Fibroblast of the conjunctiva (primary cell): Measurements from ENCODE around the gene MBD5.
"Not testable (repeated sequence)": the region's sequence is repeated elsewhere in the genome, so short reads cannot be mapped to it uniquely, and the experiment has no call there.

Experiments
- DNase-seq: peaks from one replicate; pipeline ENCODE4 v3.0.0-alpha.2; 2010; ENCODE audit warnings: low read depth

The MBD5 gene

GRCh38 chr2:148524519-148524919 lies 503.6 kb downstream of the MBD5 start:
- no peak for DNase-seq

- DNase-seq = no peak
Observed at GRCh38 chr2:148525130-148525529, 504.2 kb downstream of the MBD5 start.

GRCh38 chr2:148526509-148527346 lies 505.8 kb downstream of the MBD5 start:
- no peak for DNase-seq

- no peak for DNase-seq
Observed at GRCh38 chr2:148527488-148528340, 506.8 kb downstream of the MBD5 start.

GRCh38 chr2:148528356-148529064 lies 507.6 kb downstream of the MBD5 start:
- no peak for DNase-seq

- DNase-seq = no peak
Observed at GRCh38 chr2:148529745-148530144, 508.9 kb downstream of the MBD5 start.

GRCh38 chr2:148530350-148530749 lies 509.5 kb downstream of the MBD5 start:
- no peak for DNase-seq

GRCh38 chr2:148531235-148531634 lies 510.3 kb downstream of the MBD5 start:
- DNase-seq = no peak

GRCh38 chr2:148531669-148532428 lies 511.0 kb downstream of the MBD5 start:
- DNase-seq = no peak

- no peak for DNase-seq
Observed at GRCh38 chr2:148533004-148533403, 512.1 kb downstream of the MBD5 start.

GRCh38 chr2:148533685-148534084 lies 512.8 kb downstream of the MBD5 start:
- no peak for DNase-seq

- no peak for DNase-seq
Observed at GRCh38 chr2:148534416-148535204, 513.7 kb downstream of the MBD5 start.

- DNase-seq = no peak
Observed at GRCh38 chr2:148538375-148538774, 517.5 kb downstream of the MBD5 start.

GRCh38 chr2:148540022-148540421 lies 519.1 kb downstream of the MBD5 start:
- DNase-seq = no peak

- DNase-seq = no peak
Observed at GRCh38 chr2:148541792-148542191, 520.9 kb downstream of the MBD5 start.

- DNase-seq = no peak
Observed at GRCh38 chr2:148542614-148543013, 521.7 kb downstream of the MBD5 start.

- DNase-seq = not testable (repeated sequence)
Observed at GRCh38 chr2:148543088-148543540, 522.2 kb downstream of the MBD5 start.

GRCh38 chr2:148545390-148546256 lies 524.7 kb downstream of the MBD5 start:
- no peak for DNase-seq

- DNase-seq = no peak
Observed at GRCh38 chr2:148546270-148546669, 525.4 kb downstream of the MBD5 start.
